ENCODE results near the gene SLC39A10. TPM values are rescaled to one million over a fixed set of nuclear protein-coding genes. Genes with fewer than 3 reads are reported as not detected.
A peak's percentile ranks its signal among the peaks of the same experiment; 100 is the strongest.
"Not testable (repeated sequence)": the region's sequence is repeated elsewhere in the genome, so short reads cannot be mapped to it uniquely, and the experiment has no call there.

The SLC39A10 gene
- total and polyA plus RNA-seq, 2 experiments from 2014 or later = 38.0 to 57.0 TPM

DNA sequence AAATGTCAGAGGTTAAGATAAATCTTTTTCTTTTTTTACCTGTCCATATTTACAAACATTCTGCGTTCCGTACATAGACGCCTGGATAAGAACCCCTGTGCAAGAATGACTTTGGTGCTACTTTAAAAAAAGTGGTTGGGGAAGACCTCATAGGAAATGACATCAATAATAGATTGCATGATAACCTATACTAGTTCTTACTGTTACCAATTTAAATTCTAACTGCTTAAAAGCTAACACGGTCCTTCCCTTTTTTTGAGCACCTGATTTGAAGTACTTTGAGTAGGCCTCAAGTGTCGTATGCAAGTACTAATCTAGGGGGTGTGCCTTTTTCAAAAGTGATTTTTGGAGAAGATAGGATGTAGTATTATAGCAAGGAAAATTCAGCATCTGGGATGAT lies 2.1 kb downstream of the SLC39A10 start:
- peak overlapping the region; percentile 93 for H3K27ac ChIP-seq
- no peaks in the 10 kb centered on the region for H3K36me3 ChIP-seq
- H3K27me3 ChIP-seq = no peaks in the 10 kb centered on the region
- TF ChIP-seq, protein P1, sequence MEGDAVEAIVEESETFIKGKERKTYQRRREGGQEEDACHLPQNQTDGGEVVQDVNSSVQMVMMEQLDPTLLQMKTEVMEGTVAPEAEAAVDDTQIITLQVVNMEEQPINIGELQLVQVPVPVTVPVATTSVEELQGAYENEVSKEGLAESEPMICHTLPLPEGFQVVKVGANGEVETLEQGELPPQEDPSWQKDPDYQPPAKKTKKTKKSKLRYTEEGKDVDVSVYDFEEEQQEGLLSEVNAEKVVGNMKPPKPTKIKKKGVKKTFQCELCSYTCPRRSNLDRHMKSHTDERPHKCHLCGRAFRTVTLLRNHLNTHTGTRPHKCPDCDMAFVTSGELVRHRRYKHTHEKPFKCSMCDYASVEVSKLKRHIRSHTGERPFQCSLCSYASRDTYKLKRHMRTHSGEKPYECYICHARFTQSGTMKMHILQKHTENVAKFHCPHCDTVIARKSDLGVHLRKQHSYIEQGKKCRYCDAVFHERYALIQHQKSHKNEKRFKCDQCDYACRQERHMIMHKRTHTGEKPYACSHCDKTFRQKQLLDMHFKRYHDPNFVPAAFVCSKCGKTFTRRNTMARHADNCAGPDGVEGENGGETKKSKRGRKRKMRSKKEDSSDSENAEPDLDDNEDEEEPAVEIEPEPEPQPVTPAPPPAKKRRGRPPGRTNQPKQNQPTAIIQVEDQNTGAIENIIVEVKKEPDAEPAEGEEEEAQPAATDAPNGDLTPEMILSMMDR (IDR thresholded peaks at IDR 0.05; ENCODE audit: low read depth, low read length) = no peak
- DNase-seq (ENCODE audit: low read depth in 1 of 2, low spot score in 1 of 2) = no peak
- peaks cover 15% of the 10 kb centered on the region for H3K4me1 ChIP-seq (ENCODE audit: low read depth)
- H3K4me3 ChIP-seq = peak overlapping the region; percentile 88
- H3K9me3 ChIP-seq (ENCODE audit: low read depth) = no peaks in the 10 kb centered on the region

DNA sequence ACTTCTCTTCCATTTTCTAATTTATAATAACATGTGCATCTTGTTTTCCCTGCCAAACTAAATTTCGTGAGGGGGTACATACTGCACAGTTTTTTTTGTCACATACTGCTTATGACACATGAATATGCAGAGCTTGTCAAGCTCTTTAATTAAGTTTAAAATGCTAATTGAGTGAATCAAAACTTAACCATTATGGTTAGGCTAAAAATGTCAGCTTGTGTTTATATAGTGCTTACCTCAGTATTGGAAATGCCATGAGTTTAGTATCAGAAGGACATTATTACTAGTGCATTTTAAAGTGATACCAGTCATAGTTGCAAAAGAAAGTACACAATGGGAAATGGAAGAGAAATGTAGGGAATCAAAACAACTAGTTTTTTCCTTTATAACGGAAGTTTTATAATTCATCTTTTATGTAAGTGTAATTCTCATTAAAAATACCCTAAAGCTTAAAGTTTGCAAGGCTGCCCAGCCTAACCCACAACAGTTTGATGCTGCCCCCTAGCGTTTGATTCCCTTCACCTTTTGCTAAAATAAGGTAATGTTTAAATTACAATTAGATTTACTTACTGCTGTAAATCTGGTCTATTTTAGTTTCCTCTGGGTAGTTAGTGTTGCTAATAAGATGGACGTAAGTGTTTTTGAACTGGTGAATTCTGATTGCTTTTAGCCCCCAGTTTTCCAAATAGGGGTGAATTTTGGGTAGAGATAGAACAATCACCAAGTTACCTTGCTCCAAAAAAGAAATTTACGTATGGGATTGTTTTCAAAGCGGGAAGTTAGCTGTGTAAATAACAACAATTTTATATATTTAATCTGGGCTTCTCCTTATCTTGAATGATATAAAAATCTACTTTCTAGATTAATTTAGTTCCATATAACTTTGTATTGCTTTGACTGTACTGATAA lies 3.2 kb downstream of the SLC39A10 start:
- H3K36me3 ChIP-seq = no peaks in the 10 kb centered on the region
- no peaks in the 10 kb centered on the region for H3K9me3 ChIP-seq (ENCODE audit: low read depth)
- TF ChIP-seq, protein P1 (IDR thresholded peaks at IDR 0.05; ENCODE audit: low read depth, low read length) = peak; percentile 75
- peak overlapping the region; percentile 93 for H3K27ac ChIP-seq
- no peaks in the 10 kb centered on the region for H3K27me3 ChIP-seq
- H3K4me1 ChIP-seq (ENCODE audit: low read depth) = peaks cover 15% of the 10 kb centered on the region
- peak overlapping the region; percentile 88 for H3K4me3 ChIP-seq
- peak; percentile 82 to 85 for DNase-seq (ENCODE audit: low read depth in 1 of 2, low spot score in 1 of 2)

DNA sequence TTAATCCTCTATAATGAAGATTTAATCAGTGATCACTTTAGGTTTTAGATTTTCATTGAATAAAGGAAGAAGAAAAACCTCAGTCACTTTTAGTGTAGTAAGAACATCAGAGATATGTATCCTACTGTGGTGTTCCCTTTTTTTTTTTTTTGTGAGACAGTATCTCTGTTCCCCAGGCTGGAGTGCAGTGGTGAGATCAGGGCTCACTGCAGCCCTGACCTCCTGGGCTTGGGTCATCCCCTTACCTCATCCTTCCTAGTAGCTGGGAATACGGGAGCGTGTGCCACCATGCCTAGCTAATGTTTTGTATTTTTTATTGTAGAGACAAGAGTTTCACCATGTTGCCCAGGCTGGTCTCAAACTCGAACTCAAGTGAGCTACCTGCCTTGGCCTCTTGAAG lies 5.1 kb downstream of the SLC39A10 start:
- peaks cover 22% of the 10 kb centered on the region for H3K4me1 ChIP-seq (ENCODE audit: low read depth)
- H3K27ac ChIP-seq = no peak overlapping the region
- no peak for DNase-seq (ENCODE audit: low read depth in 1 of 2, low spot score in 1 of 2)
- TF ChIP-seq, protein P1 (IDR thresholded peaks at IDR 0.05; ENCODE audit: low read depth, low read length) = no peak
- no peaks in the 10 kb centered on the region for H3K36me3 ChIP-seq
- H3K9me3 ChIP-seq (ENCODE audit: low read depth) = no peaks in the 10 kb centered on the region
- no peak overlapping the region for H3K4me3 ChIP-seq
- H3K27me3 ChIP-seq = no peaks in the 10 kb centered on the region

DNA sequence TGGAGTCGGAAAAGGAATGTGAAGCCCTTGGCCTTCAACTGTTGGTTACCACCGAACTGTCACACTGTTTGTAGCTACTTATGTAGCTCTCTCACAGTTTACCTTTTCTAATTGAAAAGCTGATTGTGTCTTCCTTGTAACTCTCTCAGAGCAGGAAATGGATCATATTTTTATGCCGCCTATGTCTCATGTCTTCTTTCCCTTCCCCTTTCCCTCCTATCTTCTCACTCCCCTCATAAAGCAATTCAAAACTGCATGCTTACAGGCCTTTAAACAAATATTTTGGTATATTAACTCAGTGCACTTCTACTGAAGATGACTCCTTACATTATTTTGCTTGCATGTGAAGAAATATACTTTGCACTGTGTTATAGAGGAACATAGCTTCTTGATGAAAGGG lies 6.0 kb downstream of the SLC39A10 start:
- DNase-seq (ENCODE audit: low read depth in 1 of 2, low spot score in 1 of 2) = no peak
- peaks cover 22% of the 10 kb centered on the region for H3K4me1 ChIP-seq (ENCODE audit: low read depth)
- no peaks in the 10 kb centered on the region for H3K27me3 ChIP-seq
- peak overlapping the region; percentile 49 for H3K27ac ChIP-seq
- TF ChIP-seq, protein P1 (IDR thresholded peaks at IDR 0.05; ENCODE audit: low read depth, low read length) = no peak
- H3K4me3 ChIP-seq = no peak overlapping the region
- H3K36me3 ChIP-seq = no peaks in the 10 kb centered on the region
- H3K9me3 ChIP-seq (ENCODE audit: low read depth) = no peaks in the 10 kb centered on the region

DNA sequence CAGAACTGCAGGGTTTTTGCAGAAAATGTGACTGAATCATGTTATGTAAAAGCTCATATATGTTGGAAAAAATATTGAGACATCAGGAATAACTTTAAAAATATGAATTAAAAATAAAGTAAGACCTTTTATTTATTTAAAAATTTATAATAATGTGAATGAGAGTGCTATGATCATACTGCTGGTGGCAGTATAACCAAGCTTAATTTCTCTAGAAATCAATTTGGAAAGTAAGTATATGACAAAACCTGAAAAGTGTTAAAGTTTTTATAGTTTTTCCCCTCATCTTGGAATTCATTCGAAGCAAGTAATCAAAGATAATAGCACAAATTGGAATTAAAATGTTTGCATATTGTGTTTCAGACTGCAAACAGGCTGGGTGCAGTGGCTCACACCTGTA lies 7.5 kb downstream of the SLC39A10 start:
- H3K27ac ChIP-seq = no peak overlapping the region
- no peak overlapping the region for H3K4me3 ChIP-seq
- H3K27me3 ChIP-seq = no peaks in the 10 kb centered on the region
- TF ChIP-seq, protein P1 (IDR thresholded peaks at IDR 0.05; ENCODE audit: low read depth, low read length) = peak; percentile 16
- peak in 1 of 2 donors; percentile 13 for DNase-seq (ENCODE audit: low read depth in 1 of 2, low spot score in 1 of 2)
- H3K4me1 ChIP-seq (ENCODE audit: low read depth) = peaks cover 13% of the 10 kb centered on the region
- no peaks in the 10 kb centered on the region for H3K9me3 ChIP-seq (ENCODE audit: low read depth)
- no peaks in the 10 kb centered on the region for H3K36me3 ChIP-seq

DNA sequence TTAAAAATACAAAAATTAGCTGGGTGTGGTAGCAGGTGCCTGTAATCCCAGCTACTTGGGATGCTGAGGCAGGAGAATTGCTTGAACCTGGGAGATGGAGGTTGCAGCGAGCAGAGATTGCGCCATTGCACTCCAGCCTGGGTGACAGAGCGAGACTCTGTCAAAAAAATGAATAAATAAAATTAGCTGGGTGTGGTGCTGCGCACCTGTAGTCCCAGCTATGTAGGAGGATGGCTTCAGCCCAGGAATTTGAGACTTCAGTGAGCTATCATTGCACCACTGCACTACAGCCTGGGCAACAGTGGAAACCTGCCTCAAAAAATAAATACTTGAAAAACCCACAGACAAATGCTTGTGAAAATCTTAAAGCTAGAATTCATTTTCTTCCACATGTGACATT lies 8.1 kb downstream of the SLC39A10 start:
- H3K9me3 ChIP-seq (ENCODE audit: low read depth); H3K36me3 ChIP-seq; H3K27ac ChIP-seq; DNase-seq (ENCODE audit: low read depth in 1 of 2, low spot score in 1 of 2); H3K4me3 ChIP-seq; H3K4me1 ChIP-seq (ENCODE audit: low read depth); H3K27me3 ChIP-seq: not testable (repeated sequence)

Data from cardiac muscle cell (in vitro differentiated cells and primary cell).